HL-60 (cell line): ENCODE data around the gene TMEM253.

Experiments
- DNase-seq, 2 experiments: peaks; one replicate each; pipeline ENCODE4 v3.0.0-alpha.2; 2010 to 2020; ENCODE audit warnings: low read depth in 1 of 2, low spot score in 1 of 2
- H3K27ac ChIP-seq: fragments of 250-450 bp; sonication (Bioruptor Pico); replicated peaks from 2 replicates; pipeline ENCODE4 v1.5.1; 2020; ENCODE audit warnings: mild to moderate bottlenecking, moderate library complexity
- H3K27me3 ChIP-seq: fragments of 250-450 bp; sonication (Bioruptor Pico); 2 replicates; pipeline ENCODE4 v1.5.1; 2021; ENCODE audit warnings: mild to moderate bottlenecking, moderate library complexity; ENCODE audit not compliant: insufficient read depth, poor library complexity, severe bottlenecking
- H3K4me3 ChIP-seq: replicated peaks from 2 replicates; pipeline ENCODE4 v1.5.1; 2011; ENCODE audit warnings: mild to moderate bottlenecking, control low read depth, low read length; ENCODE audit not compliant: insufficient read depth
- GABPA ChIP-seq: IDR thresholded peaks from 2 replicates; pipeline ENCODE4 v1.6.1; 2012; ENCODE audit warnings: low read depth
- POLR2AphosphoS5 ChIP-seq: IDR thresholded peaks from 2 replicates; pipeline ENCODE4 v1.6.1; 2012; ENCODE audit warnings: low read depth
- REST ChIP-seq: IDR thresholded peaks from 2 replicates; pipeline ENCODE4 v1.6.1; 2012; ENCODE audit warnings: low read depth; ENCODE audit not compliant: insufficient replicate concordance
- SPI1 ChIP-seq: IDR thresholded peaks from 2 replicates; pipeline ENCODE4 v1.6.1; 2012; ENCODE audit warnings: low read depth, mild to moderate bottlenecking, borderline replicate concordance
- TF ChIP-seq, protein P1 (sequence below): IDR thresholded peaks from one replicate; pipeline ENCODE4 v1.5.1; 2011; ENCODE audit warnings: low read length, control low read depth, inconsistent platforms; ENCODE audit not compliant: insufficient read depth

The TMEM253 gene

GRCh38 chr14:21054768-21055145, 46.1 kb upstream of the TMEM253 start:
- Histone ChIP-seq H3K27me3 (no peaks in the 10 kb centered on the region), H3K27ac (no peak overlapping the region), H3K4me3 (no peak overlapping the region)
- no peak for DNase-seq
- TF ChIP-seq, protein P1, sequence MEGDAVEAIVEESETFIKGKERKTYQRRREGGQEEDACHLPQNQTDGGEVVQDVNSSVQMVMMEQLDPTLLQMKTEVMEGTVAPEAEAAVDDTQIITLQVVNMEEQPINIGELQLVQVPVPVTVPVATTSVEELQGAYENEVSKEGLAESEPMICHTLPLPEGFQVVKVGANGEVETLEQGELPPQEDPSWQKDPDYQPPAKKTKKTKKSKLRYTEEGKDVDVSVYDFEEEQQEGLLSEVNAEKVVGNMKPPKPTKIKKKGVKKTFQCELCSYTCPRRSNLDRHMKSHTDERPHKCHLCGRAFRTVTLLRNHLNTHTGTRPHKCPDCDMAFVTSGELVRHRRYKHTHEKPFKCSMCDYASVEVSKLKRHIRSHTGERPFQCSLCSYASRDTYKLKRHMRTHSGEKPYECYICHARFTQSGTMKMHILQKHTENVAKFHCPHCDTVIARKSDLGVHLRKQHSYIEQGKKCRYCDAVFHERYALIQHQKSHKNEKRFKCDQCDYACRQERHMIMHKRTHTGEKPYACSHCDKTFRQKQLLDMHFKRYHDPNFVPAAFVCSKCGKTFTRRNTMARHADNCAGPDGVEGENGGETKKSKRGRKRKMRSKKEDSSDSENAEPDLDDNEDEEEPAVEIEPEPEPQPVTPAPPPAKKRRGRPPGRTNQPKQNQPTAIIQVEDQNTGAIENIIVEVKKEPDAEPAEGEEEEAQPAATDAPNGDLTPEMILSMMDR = no peak
- TF ChIP-seq SPI1 (no peak), GABPA (no peak), POLR2AphosphoS5 (no peak), REST (no peak)

DNA sequence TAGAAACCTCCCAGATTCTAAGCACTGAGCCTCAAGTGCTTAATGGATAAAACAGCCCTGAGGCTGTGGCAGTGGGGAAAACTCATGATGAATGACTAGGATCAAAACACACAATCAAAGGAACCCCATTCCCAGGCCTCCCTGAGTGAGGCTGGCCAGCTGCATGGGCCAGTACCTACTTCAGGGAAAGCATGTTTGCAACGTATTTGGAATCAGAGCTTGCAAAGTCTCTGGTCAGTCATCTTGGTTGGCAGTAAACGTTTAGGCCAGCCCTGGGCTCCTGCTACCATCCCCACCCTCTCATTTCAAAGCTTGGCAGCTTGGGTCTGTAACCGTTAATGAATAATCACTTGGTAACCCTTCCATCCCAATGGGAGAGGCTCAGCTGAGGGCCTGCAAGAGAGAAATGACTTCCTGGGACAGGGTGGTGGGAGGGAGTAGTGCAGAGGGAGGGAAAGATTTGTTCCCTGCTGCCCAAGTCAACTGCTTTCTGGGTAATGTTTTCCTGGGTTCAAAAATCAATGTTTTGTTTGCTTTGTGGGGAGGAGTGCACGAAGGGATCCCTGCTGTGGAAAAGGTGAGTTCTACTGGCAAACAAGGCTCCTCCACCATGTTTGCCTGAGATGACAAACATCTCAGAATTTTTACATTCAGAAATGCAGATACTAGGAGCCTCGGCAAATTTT, 45.3 kb upstream of the TMEM253 start:
- Histone ChIP-seq H3K4me3 (no peak overlapping the region), H3K27me3 (no peaks in the 10 kb centered on the region), H3K27ac (no peak overlapping the region)
- no peak for DNase-seq
- TF ChIP-seq GABPA = no peak
- TF ChIP-seq REST = no peak
- no peak for TF ChIP-seq SPI1
- TF ChIP-seq, protein P1 = no peak
- TF ChIP-seq POLR2AphosphoS5 = no peak

- TF ChIP-seq SPI1 (no peak), REST (no peak)
- DNase-seq = no peak
- H3K27ac ChIP-seq = no peak overlapping the region
- no peak overlapping the region for H3K4me3 ChIP-seq
- no peaks in the 10 kb centered on the region for H3K27me3 ChIP-seq
Measured at GRCh38 chr14:21056520-21057163, 44.2 kb upstream of the TMEM253 start.
